Neuron (in vitro differentiated cells): ENCODE results near the gene C8G.

Source experiments
- H2AFZ ChIP-seq: one replicate; pipeline ENCODE4 v1.6.1; 2013; ENCODE audit warnings: low read depth, mild to moderate bottlenecking, inconsistent platforms, low read length, moderate library complexity
- H3K27me3 ChIP-seq: one replicate; pipeline ENCODE4 v1.6.1; 2013; ENCODE audit warnings: low read length; ENCODE audit not compliant: insufficient read depth
- H3K36me3 ChIP-seq: one replicate; pipeline ENCODE4 v1.6.1; 2013; ENCODE audit warnings: low read length; ENCODE audit not compliant: insufficient read depth
- H3K4me1 ChIP-seq: one replicate; pipeline ENCODE4 v1.6.1; 2013; ENCODE audit warnings: low read length; ENCODE audit not compliant: insufficient read depth
- H3K4me3 ChIP-seq: 2 replicates; pipeline ENCODE4 v1.5.1; 2013; ENCODE audit warnings: mild to moderate bottlenecking, low read length, moderate library complexity
- H3K9me3 ChIP-seq: one replicate; pipeline ENCODE4 v1.6.1; 2013; ENCODE audit warnings: low read length

Gene C8G

DNA sequence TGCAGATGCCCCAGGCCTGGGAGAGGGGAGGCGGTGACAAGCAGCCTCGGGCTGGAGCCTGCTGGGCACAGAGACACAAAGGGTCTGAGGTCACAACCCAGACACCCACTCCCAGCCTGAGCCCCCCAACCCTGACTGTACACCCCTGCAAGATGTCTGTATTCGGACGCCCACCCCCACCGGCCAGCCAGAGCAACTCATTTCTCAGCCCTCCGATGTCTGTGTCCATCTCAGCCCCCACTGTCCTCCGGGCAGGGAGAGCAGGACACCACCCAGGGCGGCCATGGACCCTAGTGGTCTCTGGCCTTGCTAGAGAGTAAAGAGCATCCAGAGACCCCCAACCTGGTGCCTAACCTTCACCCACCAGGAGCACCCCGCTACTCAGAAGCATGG is 10.9 kb downstream of the C8G start:
- H3K4me1 ChIP-seq, result peaks cover 3% of the 10 kb centered on the region
- no peaks in the 10 kb centered on the region for H3K36me3 ChIP-seq
- H2AFZ ChIP-seq, result no peak overlapping the region
- H3K4me3 ChIP-seq, result no peak overlapping the region
- H3K27me3 ChIP-seq, result no peaks in the 10 kb centered on the region
- no peaks in the 10 kb centered on the region for H3K9me3 ChIP-seq

GRCh38 chr9:136956604-136957003 is 11.6 kb downstream of the C8G start:
- Histone ChIP-seq H2AFZ (no peak overlapping the region), H3K36me3 (no peaks in the 10 kb centered on the region), H3K27me3 (no peaks in the 10 kb centered on the region), H3K9me3 (no peaks in the 10 kb centered on the region), H3K4me3 (no peak overlapping the region), H3K4me1 (peaks cover 3% of the 10 kb centered on the region)

DNA sequence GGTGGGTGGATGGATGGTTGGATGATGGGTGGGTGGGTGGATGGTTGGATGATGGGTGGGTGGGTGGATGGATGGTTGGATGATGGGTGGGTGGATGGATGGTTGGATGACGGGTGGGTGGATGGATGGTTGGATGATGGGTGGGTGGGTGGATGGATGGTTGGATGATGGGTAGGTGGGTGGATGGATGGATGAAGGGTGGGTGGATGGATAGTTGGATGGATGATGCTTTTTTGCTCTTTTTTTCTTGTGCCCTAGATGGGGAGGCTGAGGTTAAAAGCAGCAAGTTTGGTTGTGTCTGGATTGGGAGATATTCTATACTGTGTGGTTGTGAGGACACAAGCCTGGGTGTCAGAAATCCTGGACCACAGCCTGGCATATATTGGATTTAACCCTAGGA is 12.4 kb downstream of the C8G start:
- H3K36me3 ChIP-seq, result no peaks in the 10 kb centered on the region
- H2AFZ ChIP-seq, result no peak overlapping the region
- peaks cover under 1% of the 10 kb centered on the region for H3K4me1 ChIP-seq
- no peaks in the 10 kb centered on the region for H3K27me3 ChIP-seq
- no peaks in the 10 kb centered on the region for H3K9me3 ChIP-seq
- H3K4me3 ChIP-seq, result no peak overlapping the region

DNA sequence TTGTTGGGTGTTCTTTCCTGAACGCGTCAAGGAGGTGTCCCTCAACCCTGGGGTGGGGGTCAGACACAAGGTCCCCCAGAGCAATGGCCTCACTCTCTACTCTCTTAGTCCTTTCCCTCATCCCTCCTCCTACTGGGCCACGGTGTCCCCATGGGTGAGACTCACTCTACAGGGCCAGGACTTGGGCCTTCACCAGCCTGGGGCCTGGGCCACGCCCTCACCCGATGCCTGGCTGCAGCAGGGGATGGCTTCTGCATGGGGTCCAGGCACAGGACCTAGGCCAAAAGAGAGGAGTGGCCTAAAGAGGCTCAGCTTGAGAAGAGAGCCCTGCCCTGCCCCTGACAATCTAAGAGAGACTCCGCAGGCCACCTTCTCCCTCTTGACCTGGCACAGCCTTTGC is 12.9 kb downstream of the C8G start:
- H3K27me3 ChIP-seq, result peaks cover under 1% of the 10 kb centered on the region
- no peaks in the 10 kb centered on the region for H3K36me3 ChIP-seq
- H3K4me1 ChIP-seq, result no peaks in the 10 kb centered on the region
- no peaks in the 10 kb centered on the region for H3K9me3 ChIP-seq
- no peak overlapping the region for H3K4me3 ChIP-seq
- H2AFZ ChIP-seq, result no peak overlapping the region

GRCh38 chr9:136958473-136958872 is 13.4 kb downstream of the C8G start:
- no peak overlapping the region for H3K4me3 ChIP-seq
- peaks cover 3% of the 10 kb centered on the region for H3K4me1 ChIP-seq
- H3K36me3 ChIP-seq, result no peaks in the 10 kb centered on the region
- peaks cover 6% of the 10 kb centered on the region for H3K27me3 ChIP-seq
- no peaks in the 10 kb centered on the region for H3K9me3 ChIP-seq
- H2AFZ ChIP-seq, result no peak overlapping the region

DNA sequence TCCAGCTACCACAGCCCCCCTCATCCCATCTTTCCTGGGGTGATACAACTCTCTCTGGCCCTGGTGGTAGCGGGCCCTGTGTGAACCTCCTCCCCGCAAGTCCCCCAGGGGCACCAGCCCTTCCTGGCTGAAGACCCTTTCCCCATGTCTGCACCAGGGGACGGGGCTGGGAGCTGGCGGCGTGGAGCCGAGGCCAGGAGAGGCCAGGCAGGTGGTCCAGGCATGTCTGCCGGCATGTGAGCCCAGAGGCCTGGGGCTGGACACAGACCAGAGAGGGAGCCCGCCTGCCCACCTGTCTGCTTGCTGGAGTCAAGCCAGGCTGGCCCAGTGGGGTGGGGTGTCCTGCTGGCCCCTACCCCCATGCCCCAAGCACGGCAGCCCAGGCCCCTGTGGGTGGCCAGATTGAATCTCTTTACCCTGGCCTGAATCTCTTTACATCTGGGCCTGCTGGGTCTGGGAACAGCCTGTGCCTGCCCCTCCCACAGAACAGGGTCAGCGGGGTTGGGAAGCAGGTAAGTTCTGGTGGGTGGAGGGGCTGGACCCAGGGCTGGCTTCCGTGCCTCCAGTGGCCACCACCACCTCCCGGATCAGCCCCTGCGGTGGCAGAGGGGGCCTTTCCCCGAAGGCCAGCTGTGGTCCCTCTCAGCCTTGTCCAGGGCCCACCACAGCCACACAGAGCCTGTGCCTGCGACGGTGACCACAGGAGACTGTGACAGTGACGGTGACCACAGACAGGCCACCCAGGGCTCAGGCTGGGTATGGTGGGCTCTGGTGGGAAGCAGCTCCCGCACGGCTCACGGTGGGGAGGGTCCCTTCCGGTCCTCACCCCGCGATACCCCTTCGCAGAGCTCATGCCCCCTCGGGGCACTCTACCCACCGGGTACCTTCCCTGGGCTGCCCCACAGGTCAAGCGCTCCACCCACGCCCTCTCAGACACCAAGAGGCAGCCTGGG is 14.1 kb downstream of the C8G start:
- Histone ChIP-seq H2AFZ (no peak overlapping the region), H3K4me1 (peaks cover 9% of the 10 kb centered on the region), H3K4me3 (no peak overlapping the region), H3K36me3 (no peaks in the 10 kb centered on the region), H3K9me3 (no peaks in the 10 kb centered on the region), H3K27me3 (peaks cover 6% of the 10 kb centered on the region)

DNA sequence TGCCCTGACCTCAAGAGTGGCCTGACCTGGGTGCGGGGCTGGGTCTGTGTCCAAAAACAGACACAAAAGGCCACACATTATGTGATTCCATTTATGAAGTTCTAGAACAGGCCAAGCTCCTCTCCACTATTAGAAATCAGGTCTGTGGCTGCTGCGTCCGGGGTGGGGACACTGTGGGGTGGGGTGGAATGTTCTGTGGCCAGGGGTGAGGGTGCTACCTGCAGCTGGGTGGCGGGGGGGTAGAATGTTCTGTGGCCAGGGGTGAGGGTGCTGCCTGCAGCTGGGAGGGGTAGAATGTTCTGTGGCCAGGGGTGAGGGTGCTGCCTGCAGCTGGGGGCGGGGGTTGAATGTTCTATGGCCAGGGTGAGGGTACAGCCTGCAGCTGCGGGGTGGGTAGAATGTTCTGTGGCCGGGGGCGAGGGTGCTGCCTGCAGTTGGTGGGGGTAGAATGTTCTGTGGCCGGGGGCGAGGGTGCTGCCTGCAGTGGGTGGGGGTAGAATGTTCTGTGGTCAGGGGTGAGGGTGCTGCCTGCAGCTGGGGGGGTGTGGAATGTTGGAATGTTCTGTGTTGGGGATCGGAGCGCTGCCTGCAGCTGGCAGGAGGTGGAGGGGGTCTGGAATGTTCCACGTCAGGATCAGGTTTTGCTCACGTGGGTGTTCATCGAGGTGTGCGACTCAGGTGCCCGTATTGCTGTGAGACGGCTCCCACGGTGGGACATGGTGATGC is 15.3 kb downstream of the C8G start:
- Histone ChIP-seq H3K9me3 (no peaks in the 10 kb centered on the region), H3K4me1 (peaks cover 14% of the 10 kb centered on the region), H3K36me3 (no peaks in the 10 kb centered on the region), H2AFZ (no peak overlapping the region), H3K4me3 (no peak overlapping the region), H3K27me3 (peaks cover 6% of the 10 kb centered on the region)

DNA sequence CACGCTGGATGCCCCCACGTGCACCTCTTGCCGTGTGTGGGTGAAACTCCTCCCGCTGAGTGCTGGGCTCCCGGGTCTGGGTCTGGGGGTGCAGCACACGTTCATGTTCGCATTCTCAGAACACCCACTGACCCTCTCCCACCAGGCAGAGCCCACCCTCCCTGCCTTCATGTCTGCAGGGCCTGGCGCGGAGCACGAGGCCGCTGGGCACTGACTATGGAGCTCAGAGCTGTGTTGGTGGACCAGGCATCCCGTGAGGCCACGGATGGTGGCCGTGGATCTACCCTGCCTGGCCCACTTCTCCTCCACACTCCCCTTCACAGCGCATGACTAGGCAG is 15.9 kb downstream of the C8G start:
- no peak overlapping the region for H2AFZ ChIP-seq
- H3K27me3 ChIP-seq, result peaks cover 6% of the 10 kb centered on the region
- H3K9me3 ChIP-seq, result no peaks in the 10 kb centered on the region
- H3K4me1 ChIP-seq, result peaks cover 15% of the 10 kb centered on the region
- H3K4me3 ChIP-seq, result no peak overlapping the region
- no peaks in the 10 kb centered on the region for H3K36me3 ChIP-seq

DNA sequence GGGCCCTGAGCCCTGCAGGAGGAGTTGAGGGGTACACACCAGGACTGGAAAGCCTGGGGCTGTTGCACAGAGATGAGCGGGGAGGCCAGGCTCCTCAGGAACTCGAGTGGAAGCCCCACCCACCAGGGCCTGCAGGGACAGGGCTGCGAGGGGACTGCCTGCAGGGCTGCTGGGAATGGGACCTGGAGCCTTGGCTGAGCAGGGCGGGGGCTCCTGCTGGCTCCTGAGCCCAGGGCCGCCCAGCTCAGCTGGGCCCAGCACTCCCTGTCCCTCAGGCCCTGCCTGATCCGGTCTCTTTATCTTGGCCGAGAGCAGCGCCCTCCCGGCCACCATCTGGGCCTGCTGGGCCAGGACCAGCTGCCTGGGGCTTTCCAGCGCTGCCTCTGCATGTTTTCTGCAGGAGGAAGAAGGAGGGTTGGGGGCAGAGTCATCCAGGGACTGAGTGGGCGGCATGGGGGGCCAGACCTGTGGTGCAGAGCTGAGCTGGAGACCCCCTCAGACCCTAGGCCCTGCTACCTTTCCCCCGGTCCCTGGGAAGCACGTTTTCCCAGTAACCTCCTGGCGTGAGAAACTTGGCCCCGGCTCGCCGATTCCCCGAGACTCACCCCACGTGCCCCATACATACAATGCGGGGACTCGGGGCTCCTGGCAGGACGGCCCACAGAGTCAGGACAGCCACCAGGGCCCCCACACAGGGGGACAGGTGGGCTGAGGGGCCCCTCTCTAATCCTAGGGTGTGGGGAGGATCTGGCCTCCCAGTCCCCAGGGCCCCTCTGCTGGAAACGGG is 16.4 kb downstream of the C8G start:
- H3K9me3 ChIP-seq, result no peaks in the 10 kb centered on the region
- H3K27me3 ChIP-seq, result peaks cover 6% of the 10 kb centered on the region
- H3K4me1 ChIP-seq, result peaks cover 17% of the 10 kb centered on the region
- H3K4me3 ChIP-seq, result no peak overlapping the region
- no peak overlapping the region for H2AFZ ChIP-seq
- no peaks in the 10 kb centered on the region for H3K36me3 ChIP-seq

GRCh38 chr9:136962163-136962562 is 17.1 kb downstream of the C8G start:
- Histone ChIP-seq H3K36me3 (no peaks in the 10 kb centered on the region), H3K9me3 (no peaks in the 10 kb centered on the region), H3K4me3 (no peak overlapping the region), H3K4me1 (peaks cover 17% of the 10 kb centered on the region), H2AFZ (no peak overlapping the region), H3K27me3 (peaks cover 6% of the 10 kb centered on the region)

GRCh38 chr9:136962701-136963248 is 17.7 kb downstream of the C8G start:
- Histone ChIP-seq H3K27me3 (peaks cover 6% of the 10 kb centered on the region), H3K4me1 (peaks cover 17% of the 10 kb centered on the region), H3K4me3 (no peak overlapping the region), H2AFZ (no peak overlapping the region), H3K9me3 (no peaks in the 10 kb centered on the region), H3K36me3 (no peaks in the 10 kb centered on the region)

GRCh38 chr9:136963341-136963740 is 18.3 kb downstream of the C8G start:
- no peaks in the 10 kb centered on the region for H3K9me3 ChIP-seq
- peaks cover 6% of the 10 kb centered on the region for H3K27me3 ChIP-seq
- H3K4me3 ChIP-seq, result no peak overlapping the region
- no peak overlapping the region for H2AFZ ChIP-seq
- H3K36me3 ChIP-seq, result no peaks in the 10 kb centered on the region
- peaks cover 17% of the 10 kb centered on the region for H3K4me1 ChIP-seq

- Histone ChIP-seq H2AFZ (no peak overlapping the region), H3K27me3 (peaks cover 6% of the 10 kb centered on the region), H3K4me1 (peaks cover 17% of the 10 kb centered on the region), H3K9me3 (no peaks in the 10 kb centered on the region), H3K36me3 (no peaks in the 10 kb centered on the region), H3K4me3 (no peak overlapping the region)
These were observed 18.7 kb downstream of the C8G start for GRCh38 chr9:136963751-136964150.
